Measurements from ENCODE around the gene YRDC.
A peak's percentile ranks its signal among the peaks of the same experiment; 100 is the strongest.

The YRDC gene, protein sequence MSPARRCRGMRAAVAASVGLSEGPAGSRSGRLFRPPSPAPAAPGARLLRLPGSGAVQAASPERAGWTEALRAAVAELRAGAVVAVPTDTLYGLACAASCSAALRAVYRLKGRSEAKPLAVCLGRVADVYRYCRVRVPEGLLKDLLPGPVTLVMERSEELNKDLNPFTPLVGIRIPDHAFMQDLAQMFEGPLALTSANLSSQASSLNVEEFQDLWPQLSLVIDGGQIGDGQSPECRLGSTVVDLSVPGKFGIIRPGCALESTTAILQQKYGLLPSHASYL

DNA sequence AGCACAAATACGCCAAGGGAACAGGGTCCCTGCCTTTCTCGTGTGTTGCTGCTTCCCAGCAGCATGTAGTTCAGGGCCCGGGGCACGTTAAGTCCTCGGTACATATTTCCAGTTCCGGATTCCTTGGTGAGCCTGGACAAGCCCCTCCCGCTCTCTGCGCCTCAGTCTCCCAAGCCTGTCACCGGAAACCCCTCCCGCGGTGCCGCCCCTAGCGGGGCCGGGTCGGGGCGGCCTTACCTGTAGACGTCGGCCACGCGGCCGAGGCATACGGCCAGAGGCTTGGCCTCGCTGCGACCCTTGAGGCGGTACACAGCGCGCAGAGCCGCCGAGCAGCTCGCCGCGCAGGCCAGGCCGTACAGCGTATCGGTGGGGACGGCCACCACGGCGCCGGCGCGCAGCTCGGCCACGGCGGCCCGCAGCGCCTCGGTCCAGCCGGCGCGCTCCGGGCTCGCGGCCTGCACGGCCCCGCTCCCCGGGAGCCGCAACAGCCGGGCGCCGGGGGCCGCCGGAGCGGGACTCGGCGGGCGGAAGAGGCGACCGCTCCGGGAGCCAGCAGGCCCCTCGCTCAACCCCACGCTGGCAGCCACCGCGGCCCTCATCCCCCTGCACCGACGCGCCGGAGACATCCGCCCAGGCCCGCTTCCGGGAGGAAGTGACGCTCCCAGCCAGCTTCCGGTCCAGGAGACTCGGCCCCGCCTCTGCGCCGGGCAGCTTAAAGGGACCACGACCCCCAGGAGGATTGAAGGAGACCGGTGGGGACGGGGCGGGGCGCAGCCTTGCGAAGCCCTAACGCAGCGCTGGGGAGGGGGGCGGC lies at the start of gene YRDC, which contains the start of gene C1orf122:
Gene YRDC, minus strand, starts transcription at position 654 of the 814 bp plus-strand sequence. Its CDS starts 28 bp downstream, at position 626.
Gene C1orf122, plus strand, starts transcription at position 236 of the 814 bp plus-strand sequence. CDS start 615 bp downstream, outside the sequence.
- DNase-seq: peak; percentile 90

DNA sequence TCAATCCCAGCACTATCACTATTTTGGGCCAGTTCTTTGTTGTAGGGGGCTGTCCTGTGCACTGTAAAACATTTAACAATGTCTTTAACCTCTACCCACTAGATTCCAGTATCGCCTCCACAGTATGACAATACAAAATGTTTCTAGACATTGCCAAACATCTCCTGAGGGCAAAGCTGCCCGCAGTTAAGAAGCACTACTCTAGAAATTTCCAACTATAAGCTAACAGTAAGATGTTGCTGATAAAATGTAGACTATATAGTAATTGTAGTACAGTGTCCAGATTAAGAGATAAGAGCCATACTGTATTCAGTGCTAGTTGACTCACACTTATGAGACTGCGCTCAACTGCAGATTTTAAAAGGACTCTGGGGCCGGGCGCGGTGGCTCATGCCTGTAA lies 46.4 kb upstream of the YRDC start:
- DNase-seq: no peak

DNA sequence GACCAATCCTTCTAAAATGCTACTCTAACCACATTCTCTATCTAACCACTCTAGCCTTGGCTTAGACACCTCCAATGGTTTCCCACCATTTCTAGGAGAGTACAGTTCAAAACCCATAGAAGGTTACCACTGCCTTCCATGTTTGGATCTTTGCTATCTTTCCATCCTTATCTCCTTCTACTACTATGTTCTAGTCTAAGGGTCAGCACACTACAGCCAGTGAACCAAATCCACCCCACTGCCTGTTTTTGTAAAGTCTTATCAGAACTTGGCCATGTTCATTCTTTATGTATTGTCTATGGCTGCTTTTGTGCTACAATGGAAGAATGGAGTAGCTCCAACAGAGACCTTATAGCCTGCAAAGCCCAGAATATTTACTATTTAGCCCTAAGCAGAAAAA lies 45.1 kb upstream of the YRDC start:
- DNase-seq: no peak

DNA sequence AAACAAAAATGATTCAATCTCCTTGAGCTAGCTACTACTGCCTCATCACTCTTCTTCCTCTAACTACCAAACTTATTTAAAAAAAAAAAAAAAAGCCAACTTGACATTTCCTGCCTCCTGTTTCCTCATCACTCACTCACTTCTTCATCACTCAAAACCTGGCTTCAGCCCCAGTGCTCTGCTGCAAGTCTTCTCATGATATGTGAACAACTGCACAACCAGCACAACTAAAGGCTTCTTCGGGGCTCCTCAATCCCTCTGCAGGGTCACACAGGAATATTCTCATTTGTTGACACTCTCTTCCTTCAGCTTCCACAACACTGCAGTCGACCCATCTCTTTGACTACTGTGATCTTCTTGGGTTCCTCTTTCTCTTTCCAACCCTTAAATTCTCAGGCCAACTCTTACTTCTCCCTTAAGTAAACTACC lies 43.8 kb upstream of the YRDC start:
- no peak for DNase-seq

DNA sequence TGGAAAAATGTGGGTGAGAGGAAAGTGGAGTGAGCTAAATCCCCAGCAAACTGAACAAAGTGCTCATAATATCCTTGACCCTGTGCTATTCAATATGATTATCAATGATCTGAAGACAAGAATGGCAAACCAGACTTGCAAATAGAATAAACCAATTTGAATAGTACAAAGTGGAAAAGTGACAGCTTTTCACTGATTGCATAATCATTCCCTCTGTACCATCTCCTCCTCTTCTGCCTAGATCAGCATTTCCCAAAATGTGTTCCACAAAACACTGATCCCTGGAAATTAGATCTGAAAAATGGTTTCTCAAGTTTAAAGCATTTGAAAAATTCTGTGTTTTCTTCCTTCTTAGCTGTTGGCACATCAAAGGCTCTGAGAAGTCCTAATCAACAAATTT lies 43.3 kb upstream of the YRDC start:
- DNase-seq: no peak

DNA sequence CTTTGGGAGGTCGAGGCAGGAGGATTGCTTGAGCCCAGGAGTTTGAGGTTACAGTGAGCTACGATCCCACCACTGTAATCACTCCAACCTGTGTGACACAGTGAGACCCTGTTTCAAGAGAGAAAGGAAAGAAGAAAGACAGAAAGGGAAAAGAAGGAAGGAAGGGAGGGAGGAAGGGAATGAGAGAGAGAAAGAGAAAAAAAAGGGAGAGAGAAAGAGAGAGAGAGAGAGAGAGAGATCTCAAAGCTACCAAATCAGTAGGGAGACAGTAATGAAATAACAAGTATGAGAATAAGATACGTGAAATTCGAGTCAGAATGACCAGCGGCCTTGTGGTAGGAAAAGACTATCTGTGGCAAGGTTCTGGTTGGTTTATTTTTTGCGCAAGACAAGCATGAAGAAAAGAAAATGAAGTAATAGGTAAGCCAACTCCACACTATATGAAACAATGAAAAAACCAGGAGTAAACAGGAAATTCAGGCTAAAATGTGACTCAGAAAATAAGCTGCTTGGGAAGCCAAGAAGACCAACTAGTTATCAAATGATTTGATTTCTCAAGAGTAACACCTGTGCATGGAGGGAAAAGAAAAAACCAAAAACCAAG lies 42.4 kb upstream of the YRDC start:
- DNase-seq: no peak

DNA sequence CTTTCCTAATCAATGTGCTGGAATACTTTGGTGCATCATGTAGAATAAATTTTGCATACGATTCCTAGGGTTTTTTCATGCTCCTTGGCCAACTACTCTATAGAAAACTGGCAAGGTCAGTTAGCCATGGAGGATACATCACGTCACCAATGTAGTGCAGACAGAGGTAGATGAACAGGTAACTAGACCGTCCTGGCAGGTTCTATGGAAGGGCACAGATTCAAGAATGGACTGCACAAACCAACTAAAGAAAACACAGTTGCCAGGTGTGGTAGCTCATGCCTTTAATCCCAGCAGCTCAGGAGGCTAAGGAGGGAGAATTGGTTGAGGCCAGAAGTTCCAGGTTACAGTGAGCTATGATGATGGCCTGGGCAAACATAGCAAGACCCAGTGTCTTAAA lies 41.5 kb upstream of the YRDC start:
- DNase-seq: no peak

DNA sequence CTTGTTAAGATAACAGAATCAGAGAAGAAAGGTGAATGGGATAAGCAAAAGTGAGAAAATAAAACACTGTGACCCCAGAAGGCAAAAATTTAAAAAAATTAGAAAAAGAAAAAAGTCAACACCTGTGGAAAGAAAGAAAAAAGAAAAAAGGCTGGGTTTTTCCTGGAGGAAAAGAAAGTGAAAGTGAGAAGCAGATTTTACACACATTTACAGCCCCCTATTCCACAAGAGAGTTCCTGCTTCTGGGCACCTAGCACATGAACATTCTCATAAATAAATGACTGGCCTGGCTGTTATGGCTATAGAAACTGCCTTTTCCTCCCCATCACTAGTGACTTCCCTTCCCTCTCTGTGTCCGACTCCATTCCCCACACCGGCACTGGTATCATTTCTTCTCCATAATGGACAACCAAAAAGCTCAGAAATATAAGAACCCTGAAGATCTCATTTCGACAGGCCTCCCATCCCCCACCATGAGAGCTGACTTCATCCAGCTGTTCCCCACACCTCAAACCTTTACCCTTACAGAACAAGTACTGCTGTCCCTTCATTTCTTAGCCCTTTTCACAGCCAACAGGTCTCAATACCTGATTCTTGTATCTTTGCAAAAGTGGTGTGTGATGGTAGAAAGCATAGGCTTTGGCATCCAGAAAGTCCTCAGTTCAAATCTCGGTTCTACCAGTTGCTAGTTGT lies 38.8 kb upstream of the YRDC start:
- no peak for DNase-seq

DNA sequence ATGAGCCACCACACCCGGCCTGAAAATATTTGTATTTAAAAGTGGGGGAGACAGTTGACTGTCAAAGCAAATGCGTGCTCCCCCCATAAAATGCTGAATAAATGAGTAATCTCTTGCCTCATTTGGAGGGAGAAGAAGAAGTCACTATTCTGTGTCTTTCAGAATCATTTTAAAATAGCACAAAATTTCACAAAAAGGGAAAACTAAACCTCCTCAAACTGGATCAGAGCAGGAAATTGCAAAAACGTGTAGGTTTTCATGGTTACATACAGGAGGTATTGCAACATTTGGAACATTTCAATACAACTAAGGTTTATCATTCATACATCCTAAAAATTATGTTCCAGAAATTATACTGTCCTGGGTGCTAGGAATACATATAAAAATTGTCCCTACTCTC lies 37.8 kb upstream of the YRDC start:
- DNase-seq: no peak

DNA sequence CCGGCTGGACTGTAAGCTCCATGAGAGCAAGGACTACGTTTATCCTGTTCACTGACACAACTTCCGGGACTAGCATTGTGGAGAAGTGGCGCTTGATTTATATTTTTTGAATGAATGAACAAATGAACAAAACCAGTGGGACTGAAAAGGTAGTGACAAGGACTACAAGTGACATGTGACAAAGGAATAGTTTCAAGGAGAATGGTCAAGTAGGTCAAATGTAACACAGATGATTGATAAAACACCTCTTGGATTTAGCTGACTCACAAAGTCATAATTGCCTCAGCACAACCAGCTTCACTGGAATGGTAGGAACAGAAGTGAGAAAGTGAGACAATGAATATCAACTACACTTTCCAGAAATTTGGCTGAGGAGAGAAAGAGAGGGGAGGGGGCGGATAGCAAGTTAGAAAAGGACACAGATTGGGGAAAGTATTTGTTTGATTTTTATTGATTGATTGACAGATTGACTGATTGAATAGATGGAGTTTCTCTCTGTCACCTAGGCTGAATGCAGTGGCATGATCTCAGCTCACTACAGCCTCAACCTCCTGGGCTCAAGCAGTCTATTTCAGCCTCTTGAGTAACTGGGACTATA lies 37.1 kb upstream of the YRDC start:
- no peak for DNase-seq

DNA sequence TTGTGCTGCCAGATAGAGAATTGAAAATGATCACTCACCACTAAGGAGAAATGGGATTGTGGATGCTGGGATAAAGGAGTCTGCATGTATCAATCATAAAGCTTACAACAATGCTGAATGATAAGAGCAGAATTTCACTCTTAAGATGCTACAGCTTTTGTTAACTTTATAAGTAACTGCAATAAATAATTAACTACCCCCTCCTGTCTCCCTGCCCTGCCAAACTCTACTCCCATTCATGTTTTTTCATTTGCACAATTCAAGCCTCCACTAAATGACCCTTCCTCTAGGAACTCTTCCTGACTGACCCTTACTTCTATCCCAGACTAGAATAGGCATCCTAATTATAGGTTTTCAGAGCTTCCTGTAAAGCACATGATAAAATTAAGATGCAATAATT lies 36.5 kb upstream of the YRDC start:
- DNase-seq: no peak

DNA sequence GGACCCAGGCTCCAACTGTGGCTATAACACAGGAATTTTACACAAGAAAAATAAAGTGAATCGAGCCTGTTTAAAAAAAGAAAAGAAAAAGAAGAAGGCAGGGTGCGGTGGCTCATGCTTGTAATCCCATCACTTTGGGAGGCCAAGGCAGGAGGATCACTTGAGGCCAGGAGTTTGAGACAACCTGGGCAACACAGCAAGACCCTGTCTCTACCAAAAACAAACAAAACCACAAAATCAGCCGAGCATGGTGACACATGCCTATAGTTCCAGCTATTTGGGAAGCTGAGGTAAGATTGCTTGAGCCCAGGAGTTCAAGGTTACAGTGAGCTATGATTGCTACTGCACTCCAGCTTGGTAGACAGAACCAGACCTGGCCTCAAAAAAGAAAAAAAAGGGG lies 33.6 kb upstream of the YRDC start:
- no peak for DNase-seq

DNA sequence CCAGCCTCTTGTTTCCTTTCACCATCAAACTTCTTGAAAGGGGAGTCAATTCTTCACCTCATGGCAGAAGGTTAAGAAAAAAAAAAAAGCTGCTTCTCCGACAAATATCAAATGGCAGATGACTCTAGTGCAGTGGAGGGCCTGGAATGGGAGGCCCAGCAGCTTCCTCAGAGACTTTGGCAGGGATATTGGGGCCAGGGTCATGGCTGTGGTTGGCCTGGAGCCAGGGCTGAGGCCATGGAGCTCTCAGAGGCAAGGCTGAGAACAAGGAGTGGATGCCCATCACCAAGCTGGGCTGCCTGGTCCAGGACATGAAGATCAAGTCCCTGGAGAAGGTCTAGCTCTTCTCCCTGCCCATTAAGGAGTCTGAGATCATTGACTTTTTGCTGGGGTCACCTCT lies 32.7 kb upstream of the YRDC start:
- no peak for DNase-seq

DNA sequence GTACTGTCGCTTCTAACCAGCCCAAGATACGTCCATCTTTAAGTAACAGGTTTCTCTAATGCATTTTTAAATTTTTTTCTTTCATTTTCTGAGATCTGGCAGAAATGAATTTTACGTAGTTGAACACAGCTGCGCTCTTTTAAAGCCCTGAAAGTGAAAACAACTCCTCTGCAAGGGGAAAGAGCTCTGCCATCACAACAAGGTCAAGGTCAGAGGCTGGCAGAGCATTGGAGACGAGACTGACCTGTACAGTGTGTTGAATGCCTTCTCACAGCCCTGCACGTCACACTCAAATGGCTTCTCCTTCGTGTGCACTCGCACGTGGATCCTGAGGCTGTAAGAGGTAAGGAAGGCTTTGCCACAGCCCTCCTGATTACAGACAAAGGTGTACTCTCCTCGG lies 31.7 kb upstream of the YRDC start:
- DNase-seq: no peak

DNA sequence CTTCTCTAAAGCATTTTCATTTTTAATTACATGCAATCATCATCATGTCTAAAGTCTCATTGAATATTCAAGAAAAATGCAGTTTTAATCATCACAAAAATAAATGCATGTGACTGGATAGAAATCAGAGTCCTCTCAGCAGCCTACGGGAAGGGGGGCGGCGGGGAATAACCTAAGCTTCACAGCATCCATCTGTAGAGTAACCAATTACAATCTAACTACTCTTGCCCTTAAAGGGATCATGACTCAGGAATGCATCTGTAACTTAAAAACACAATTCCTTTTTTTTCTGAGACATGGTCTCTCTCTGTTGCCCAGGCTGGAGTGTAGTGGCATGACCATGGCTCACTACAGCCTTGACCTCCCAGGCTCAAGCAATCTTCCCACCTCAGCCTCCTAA lies 28.8 kb upstream of the YRDC start:
- no peak for DNase-seq

DNA sequence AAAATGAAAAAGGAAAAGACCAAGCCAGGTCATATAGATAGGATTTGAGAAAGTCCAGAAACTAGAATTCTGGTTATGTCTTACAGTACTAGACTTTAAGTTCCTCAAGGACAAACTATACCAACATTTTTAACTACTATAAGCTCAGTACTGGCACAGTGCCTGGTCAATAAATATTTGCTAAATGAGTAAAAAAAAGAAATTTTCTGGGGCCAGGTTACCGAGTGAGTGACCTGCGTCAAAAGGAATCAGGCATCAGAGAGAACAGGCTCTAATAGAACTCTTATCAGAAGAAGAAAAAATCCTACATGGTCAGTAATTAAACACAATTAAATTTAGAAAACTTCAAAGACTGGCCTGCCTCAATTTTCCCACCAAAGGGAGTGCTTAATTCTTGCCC lies 23.8 kb upstream of the YRDC start:
- DNase-seq: no peak

DNA sequence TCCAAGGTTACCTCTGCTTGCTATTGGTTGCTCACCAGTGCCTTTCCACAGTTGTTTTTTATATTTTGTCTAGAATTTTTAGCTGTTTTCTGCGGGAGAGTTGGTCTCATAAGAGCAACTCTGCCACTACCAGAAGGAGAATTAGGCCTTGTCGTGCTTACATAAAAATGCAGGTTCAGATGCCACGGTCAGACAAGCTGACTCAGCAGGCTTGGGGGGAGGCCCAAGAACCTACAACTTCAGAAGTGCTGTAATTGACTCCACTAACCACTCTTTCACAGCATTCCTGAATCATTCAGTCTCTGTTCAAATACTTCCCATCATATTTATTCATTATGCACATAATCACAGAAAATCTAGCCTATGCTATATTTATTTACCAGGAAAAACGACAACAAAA lies 23.1 kb upstream of the YRDC start:
- no peak for DNase-seq

DNA sequence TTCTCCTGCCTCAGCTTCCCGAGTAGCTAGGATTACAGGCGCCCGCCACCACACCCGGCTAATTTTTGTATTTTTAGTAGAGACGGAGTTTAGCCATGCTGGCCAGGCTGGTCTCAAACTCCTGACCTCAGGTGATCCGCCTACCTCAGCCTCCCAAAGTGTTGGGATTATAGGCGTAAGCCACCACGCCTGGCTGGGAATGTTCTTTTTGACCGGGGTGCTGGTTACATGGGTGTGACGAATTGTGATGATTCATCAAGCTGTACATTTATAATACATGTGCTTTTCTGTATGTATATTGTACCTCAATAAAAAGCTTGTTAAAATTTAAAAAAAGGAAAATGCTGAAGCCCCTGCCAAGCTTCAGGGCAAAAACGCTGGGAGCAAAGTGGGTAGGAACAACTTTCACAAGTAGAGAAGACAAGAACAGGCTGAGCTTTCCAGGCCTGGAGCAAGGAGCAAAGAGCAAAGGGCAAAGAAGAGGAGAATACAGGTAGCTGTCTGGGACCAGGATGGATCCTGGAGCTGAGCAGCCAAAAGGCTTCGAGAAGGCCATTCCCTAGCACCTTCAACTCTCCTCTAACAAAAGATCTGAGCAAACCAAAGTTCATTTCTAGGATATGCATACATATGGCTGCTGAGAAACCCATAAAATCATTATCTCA lies 20.5 kb upstream of the YRDC start:
- DNase-seq: no peak

DNA sequence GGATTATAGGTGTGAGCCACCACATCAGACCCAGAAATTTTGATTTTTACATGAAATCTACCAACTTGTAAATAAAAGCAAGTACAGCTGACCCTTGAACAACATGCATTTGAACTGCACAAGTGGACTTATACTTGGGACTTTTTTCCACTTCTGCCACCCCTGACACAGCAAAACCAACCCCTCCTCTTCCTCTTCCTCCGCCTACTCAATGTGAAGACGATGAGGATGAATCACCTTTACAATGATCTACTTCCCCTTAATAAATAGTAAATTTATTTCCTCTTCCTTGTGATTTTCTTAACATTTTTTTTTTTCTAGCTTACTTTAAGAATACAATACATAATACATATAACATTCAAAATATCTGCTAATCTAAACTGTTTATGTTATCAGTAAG lies 17.5 kb upstream of the YRDC start:
- no peak for DNase-seq

DNA sequence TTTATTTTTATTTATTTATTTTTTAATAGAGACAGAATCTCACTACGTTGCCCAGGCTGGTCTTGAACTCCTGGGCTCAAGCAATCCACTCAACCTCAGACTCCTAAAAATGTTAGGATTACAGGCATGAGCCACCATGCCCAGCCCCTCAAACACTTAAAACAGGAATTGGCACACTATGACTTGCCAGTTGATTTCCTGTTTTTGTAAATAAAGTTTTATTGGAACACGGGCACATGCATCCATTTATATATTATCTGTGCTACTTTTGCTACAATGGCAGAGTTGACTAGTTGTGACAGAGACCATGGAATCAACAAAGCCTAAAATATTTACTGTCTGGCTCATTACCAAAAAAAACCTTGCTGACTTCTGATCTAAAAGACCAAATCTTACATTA lies 16.0 kb upstream of the YRDC start:
- no peak for DNase-seq

DNA sequence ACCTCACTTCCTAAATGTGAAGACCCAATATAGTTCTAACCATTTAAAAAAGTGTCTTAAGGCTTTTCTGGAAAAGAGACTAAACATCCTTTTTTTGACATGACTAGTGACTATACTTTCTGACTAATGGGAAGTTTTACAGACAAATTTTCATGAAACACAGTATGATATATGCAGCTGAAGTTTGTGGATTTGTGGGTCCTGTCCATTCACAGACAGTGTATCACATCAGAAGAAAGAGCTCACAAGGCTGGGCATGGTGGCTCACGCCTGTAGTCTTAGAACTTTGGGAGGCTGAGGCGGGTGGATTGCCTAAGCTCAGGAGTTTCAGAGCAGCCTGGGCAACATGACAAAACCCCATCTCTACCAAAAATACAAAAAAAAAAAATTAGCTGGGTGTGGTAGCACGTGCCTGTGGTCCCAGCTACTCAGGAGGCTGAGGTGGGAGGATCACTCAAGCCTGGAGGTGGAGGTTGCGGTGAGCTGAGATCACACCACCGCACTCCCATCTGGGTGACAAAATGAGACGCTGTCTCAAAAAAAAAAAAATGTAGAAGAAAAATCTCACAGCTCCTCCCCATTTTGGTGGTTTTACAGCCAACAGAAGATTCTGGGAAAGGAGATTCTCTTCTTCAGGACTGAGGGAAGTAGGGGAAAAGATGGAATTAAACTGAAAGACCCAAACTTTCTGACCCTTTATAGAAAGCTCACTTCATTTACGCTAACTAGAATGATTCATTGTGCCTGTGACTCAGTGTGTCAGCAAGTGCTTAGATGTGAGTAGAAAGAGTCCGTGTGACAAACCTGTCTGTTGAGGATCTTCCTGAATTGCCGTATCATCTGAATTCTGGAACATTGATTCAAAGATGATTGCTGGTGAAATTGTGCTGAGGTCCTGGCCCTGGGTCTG lies 15.2 kb upstream of the YRDC start:
- DNase-seq: no peak

All from stimulated activated CD4-positive, alpha-beta T cell treated with anti-CD3 and anti-CD28 coated beads, Interleukin-2, amount 100 ng/mL, for 48 hours (primary cell).